Stimulated activated naive CD8-positive, alpha-beta T cell treated with anti-CD3 and anti-CD28 coated beads, Interleukin-15, Interleukin-2, amounts not matched to agents 100 ng/mL and 50 ng/mL, for 24 hours (primary cell): ENCODE results near the gene CYP2D6.
A peak's percentile ranks its signal among the peaks of the same experiment; 100 is the strongest.
"Not testable (repeated sequence)": the region's sequence is repeated elsewhere in the genome, so short reads cannot be mapped to it uniquely, and the experiment has no call there.

ENCODE experiments used
- H3K27ac Mint-ChIP-seq: one replicate; pipeline ENCODE4 v1.8.0; 2021; ENCODE audit warnings: mild to moderate bottlenecking, mixed read lengths
- H3K27me3 Mint-ChIP-seq: one replicate; pipeline ENCODE4 v1.8.0; 2021; ENCODE audit warnings: mixed read lengths
- H3K36me3 Mint-ChIP-seq: one replicate; pipeline ENCODE4 v1.8.0; 2021; ENCODE audit warnings: low read depth, mixed read lengths
- H3K4me1 Mint-ChIP-seq: one replicate; pipeline ENCODE4 v1.8.0; 2021; ENCODE audit warnings: low read depth, mixed read lengths
- H3K4me3 Mint-ChIP-seq: one replicate; pipeline ENCODE4 v1.8.0; 2021; ENCODE audit warnings: mild to moderate bottlenecking, mixed read lengths
- H3K9me3 Mint-ChIP-seq: one replicate; pipeline ENCODE4 v1.8.0; 2021; ENCODE audit warnings: mixed read lengths

The CYP2D6 gene

DNA sequence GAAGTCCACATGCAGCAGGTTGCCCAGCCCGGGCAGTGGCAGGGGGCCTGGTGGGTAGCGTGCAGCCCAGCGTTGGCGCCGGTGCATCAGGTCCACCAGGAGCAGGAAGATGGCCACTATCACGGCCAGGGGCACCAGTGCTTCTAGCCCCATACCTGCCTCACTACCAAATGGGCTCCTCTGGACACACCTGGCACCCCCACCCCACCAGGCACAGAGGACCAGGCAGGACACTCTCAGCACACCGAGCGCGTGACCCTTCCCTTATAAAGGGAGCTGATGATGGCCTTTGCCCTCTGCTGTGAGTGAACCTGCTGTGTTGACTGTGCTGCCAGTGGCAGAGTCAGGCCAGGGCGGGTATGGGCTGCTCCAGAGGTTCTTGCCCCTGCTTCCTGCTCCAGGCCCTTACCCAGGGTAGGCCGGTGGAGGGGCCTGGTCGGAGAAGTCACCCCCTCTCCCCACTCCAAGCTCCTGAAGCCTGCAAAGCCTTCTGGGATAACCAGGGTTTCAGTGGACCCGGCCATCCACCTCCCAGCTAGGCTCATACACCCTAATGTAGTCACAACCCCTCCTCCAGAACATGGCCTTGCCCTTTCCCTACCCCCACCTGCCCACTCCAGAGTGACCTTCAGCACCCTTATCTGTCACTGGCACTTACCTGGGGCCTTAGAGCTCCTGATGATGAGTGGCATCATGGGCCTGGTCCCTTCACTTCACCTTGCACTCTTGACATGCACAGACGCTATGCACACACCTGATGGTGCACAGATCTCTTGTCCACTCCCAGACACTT is at the start of gene CYP2D6:
Gene CYP2D6 (minus strand): TSS at position 172 of the 793 bp plus-strand sequence. CDS start 19 bp downstream, at position 153.
- H3K27ac Mint-ChIP-seq, H3K4me1 Mint-ChIP-seq: not testable (repeated sequence)

DNA sequence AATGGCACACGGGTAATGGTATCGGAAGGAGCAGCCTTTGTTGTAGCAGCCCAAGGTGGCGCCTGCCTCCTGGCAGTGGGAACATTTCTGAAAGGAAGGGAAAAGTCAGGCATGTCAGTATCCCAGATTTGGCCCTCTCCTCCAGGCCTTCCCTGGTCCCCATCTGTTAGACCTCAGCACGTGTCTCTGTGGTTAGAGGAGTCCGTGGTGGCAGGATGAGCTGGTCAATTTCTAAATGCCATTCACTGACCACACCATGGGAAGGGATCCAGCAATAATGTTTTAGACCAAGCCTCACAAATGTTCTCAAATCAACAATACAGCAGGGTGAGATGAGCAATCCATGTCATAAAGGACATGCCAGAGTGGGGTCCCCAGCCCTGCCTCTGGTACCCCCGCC is 49.0 kb upstream of the CYP2D6 start:
- Mint-ChIP-seq H3K4me1 (peaks cover 64% of the 10 kb centered on the region), H3K36me3 (peaks cover 19% of the 10 kb centered on the region), H3K9me3 (no peaks in the 10 kb centered on the region), H3K27ac (no peak overlapping the region), H3K27me3 (no peaks in the 10 kb centered on the region), H3K4me3 (no peak overlapping the region)

More for the DNA sequence above, at the start of gene CYP2D6:
- H3K9me3 Mint-ChIP-seq, H3K4me3 Mint-ChIP-seq, H3K36me3 Mint-ChIP-seq, H3K27me3 Mint-ChIP-seq: not testable (repeated sequence)

DNA sequence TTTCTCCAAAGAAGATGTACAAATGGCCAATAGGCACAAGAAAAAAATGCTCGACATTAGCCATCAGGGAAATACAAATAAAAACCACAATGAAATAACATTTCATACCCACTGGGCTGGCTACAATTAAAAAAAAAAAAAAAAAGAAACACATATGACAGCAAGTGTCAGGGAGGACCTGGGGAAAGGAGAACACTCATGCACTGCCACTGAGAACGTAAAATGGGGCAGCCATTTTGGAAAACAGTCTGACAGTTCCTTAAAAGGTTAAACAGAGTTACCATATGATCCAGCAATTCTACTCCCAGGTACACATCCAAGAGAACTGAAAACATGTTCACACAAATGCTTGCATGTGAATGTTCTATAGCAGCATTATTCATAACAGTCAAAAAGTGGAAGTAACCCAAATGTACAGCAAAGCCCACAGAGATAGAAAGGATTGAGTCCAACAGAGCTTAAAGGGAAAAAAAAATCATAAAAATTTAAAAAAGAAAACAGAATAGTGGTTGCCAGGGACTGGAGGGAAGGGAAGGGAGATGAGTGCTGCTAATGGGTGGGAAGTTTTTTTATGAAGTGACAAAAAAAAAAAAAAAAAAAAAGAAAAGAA is 48.4 kb upstream of the CYP2D6 start:
- no peak overlapping the region for H3K4me3 Mint-ChIP-seq
- no peak overlapping the region for H3K27ac Mint-ChIP-seq
- H3K9me3 Mint-ChIP-seq: no peaks in the 10 kb centered on the region
- peaks cover 19% of the 10 kb centered on the region for H3K36me3 Mint-ChIP-seq
- peaks cover 62% of the 10 kb centered on the region for H3K4me1 Mint-ChIP-seq
- no peaks in the 10 kb centered on the region for H3K27me3 Mint-ChIP-seq

DNA sequence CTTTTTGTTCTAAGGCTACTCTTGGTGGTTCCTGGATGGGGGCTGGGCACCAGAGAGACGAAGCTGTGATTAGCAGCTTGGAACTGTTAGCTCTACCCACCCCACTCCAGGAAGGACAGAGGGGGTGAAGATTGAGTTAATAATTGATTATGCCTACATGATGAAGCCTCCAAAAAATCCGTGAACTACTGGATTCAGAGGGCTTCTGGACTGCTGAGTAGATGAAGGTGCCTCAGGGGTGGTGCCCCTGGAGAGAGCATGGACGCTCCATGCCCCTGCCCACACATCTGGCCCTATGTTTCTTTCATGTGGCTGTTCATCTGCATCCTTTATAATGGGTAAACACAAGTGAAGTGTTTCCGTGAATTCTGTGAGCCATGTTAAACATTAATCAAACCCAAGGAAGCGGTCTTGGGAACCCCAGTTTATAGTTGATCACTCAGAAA is 47.3 kb upstream of the CYP2D6 start:
- Mint-ChIP-seq H3K4me3 (no peak overlapping the region), H3K4me1 (peaks cover 56% of the 10 kb centered on the region), H3K9me3 (no peaks in the 10 kb centered on the region), H3K27ac (peak overlapping the region; percentile 46), H3K27me3 (no peaks in the 10 kb centered on the region), H3K36me3 (peaks cover 19% of the 10 kb centered on the region)

DNA sequence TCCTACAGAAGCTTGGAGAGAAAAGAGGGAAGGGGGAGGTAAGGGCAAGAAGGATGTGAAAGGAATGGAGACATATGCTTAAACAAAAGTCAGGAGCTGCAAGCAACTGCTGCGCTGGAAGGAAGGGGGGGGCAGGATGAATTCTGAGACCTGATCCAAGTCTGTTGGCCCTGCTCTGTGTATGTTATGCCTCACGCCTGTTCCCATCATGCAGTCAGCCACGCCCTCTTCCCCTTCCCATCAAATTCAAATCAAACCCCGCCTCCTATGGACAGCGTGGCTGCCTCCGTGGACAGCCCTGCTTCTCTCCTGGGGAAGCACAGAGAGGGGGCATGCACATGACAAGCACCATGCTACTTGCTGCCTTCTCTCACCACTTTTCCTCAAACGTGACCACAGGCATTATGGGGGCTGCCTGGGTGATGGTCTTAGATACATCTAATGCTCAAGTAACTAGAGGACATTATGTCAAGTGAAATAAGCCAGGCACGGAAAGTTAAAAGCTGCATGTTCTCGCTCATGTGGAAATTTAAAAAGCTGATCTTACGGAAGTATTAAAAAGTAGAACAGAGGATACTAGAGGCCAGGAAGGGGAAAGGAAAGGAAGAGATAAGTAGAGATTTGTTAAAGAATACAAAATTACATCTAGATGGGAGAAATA is 45.8 kb upstream of the CYP2D6 start:
- Mint-ChIP-seq H3K4me3 (no peak overlapping the region), H3K27me3 (no peaks in the 10 kb centered on the region), H3K4me1 (peaks cover 56% of the 10 kb centered on the region), H3K9me3 (no peaks in the 10 kb centered on the region), H3K27ac (no peak overlapping the region), H3K36me3 (peaks cover 19% of the 10 kb centered on the region)

DNA sequence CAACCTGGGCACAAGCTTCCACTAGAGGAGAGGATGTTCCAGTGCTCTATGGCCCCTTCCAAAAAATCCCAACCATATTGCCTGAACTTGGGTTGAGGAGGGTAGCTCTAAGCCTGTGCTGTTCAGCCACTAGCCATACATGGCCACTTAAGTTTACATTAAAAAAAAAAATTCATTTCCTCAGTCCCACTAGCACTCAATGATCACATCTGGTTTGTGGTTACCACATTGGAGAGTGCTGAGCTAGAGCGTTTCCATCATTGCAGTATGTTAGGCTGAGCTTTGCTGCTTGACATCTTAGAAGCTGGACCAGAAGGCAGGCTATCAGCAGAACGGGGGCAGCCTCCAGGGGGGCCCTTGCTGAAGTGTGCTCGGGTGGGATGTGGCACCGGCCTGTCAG is 43.5 kb upstream of the CYP2D6 start:
- H3K27me3 Mint-ChIP-seq: no peaks in the 10 kb centered on the region
- H3K36me3 Mint-ChIP-seq: peaks cover 19% of the 10 kb centered on the region
- H3K27ac Mint-ChIP-seq: no peak overlapping the region
- H3K4me1 Mint-ChIP-seq: peaks cover 38% of the 10 kb centered on the region
- H3K4me3 Mint-ChIP-seq: no peak overlapping the region
- no peaks in the 10 kb centered on the region for H3K9me3 Mint-ChIP-seq

DNA sequence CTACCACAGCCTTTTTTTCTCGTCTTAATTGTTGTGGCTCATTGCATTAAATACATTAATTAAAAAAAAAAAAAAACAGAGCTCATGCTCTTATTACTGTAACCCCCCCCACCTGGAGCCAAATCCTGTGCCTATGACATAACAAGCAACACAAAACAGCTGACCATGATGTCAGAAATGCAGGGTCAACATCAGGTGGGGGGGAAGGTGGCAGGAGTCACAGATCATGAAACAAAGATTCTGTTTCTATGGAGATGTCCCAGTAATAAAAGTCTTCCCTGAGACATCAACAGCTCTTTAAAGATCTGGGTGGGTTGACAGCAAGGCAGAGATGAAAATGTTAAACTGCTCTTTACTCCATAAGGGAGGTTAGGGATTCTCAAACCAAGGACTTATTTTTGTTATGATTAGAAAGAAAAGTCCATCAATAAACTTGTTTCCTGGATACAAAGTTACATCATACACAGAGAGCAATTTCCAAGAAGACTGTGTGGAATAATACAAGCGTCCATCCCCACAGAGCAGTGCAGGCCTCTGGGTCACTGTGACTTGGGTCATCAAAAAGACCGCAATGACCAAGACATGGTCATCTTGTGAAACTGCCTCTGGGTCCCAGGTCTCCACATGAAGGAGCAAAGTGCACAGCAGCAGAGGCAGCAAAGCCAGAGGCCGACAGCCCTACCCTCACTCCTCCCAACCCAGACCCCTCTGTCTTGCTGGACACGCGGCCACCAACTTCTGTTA is 42.7 kb upstream of the CYP2D6 start:
- Mint-ChIP-seq H3K9me3 (no peaks in the 10 kb centered on the region), H3K27me3 (no peaks in the 10 kb centered on the region), H3K4me3 (no peak overlapping the region), H3K4me1 (peaks cover 32% of the 10 kb centered on the region), H3K36me3 (peaks cover 25% of the 10 kb centered on the region), H3K27ac (no peak overlapping the region)

DNA sequence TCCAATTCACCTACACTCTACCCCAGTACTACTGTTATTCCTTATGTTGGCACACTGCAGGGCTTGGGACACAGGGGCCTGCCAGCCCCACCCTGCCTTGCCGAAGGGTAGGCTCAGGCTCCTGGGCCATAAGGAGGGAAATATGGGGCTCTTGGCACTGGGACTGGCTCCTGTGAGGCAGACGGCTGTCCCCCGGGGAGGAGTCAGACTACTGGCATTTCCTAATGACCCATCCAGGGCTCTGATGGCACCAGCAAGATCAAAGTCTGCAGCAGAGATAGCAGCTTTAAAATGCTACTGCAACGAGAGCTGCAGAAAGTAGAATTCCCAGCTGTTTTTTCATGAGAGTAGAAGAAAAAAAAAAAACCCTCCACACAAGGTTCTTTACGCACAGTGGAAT is 42.2 kb upstream of the CYP2D6 start:
- Mint-ChIP-seq H3K27ac (no peak overlapping the region), H3K27me3 (no peaks in the 10 kb centered on the region), H3K4me1 (peaks cover 26% of the 10 kb centered on the region), H3K36me3 (peaks cover 26% of the 10 kb centered on the region), H3K4me3 (no peak overlapping the region), H3K9me3 (no peaks in the 10 kb centered on the region)

DNA sequence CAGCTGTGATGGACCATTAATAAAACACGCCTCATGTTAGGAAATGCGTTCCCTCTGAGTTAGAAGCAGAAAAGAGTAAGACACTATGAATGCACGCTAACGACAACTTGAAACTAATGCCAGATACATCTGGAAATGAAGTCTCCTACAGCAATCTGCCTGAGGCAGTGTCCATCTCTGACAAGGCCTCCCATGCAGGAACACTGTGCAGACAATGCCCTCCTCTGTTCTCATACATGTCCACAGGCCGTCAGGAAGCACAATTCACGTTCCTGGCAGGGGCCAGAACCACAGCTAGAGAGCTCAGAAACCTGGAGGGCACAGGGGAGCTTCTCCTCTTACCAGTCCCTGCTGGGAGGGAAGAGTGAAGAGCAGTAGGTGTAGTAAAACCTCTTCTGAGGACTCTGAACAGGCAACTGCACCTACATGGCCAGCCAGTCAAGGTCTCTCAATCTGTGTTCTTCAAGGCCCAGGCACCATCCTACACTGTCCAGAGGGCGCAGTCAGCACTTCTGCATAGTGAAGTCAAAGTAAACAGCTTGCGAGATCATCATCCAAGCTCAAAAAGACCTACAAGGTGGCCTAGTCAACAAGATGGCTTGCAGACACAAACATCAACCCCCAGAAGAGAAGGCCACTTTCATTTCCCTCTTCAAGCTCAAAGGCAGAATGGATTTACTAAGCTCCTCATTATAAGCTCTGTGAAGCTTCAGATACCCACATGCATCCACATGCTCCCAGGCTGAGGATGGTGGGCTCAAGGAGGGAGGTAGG is 41.5 kb upstream of the CYP2D6 start:
- H3K4me1 Mint-ChIP-seq: peaks cover 20% of the 10 kb centered on the region
- H3K27me3 Mint-ChIP-seq: no peaks in the 10 kb centered on the region
- no peaks in the 10 kb centered on the region for H3K9me3 Mint-ChIP-seq
- H3K4me3 Mint-ChIP-seq: no peak overlapping the region
- H3K36me3 Mint-ChIP-seq: peaks cover 21% of the 10 kb centered on the region
- no peak overlapping the region for H3K27ac Mint-ChIP-seq

DNA sequence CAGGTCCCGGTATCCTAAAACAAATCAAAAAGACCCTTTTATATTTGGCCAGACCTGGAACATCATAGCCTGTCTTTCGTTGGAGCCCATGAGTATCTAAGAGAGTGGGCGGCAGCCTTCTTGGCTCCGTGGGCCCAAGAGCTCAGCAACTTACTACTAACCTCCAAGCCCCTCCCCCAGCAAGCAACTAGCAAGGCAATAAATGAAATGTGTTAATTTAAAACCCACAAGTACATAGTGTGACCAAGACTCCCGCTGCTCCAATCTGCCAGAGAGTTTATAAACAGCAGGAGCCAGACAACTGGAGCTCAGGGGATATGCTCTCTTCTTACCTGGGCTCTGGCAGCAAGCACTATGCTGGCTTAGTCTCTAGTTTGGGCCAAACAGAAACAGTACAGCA is 40.8 kb upstream of the CYP2D6 start:
- H3K4me3 Mint-ChIP-seq: no peak overlapping the region
- peak overlapping the region; percentile 9 for H3K27ac Mint-ChIP-seq
- no peaks in the 10 kb centered on the region for H3K9me3 Mint-ChIP-seq
- peaks cover 19% of the 10 kb centered on the region for H3K4me1 Mint-ChIP-seq
- H3K27me3 Mint-ChIP-seq: no peaks in the 10 kb centered on the region
- H3K36me3 Mint-ChIP-seq: peaks cover 22% of the 10 kb centered on the region

DNA sequence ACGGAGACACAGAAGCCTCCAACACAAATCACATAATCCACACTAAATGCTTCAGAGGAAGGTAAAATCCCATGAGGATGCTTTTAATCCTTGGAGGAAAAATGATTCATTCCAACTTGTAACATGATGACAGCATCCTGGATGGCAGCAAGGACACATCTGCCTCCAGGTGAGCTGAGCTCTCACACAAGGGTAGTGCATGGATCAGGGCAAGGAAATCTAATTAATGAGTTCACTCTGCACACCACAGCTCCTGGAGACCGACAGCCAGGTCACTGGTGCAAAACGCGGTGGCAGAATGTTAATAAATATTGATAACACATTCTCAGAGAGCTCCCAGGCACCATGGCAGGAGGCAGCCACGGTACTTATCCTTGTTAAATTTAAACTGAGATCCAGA is 40.3 kb upstream of the CYP2D6 start:
- Mint-ChIP-seq H3K9me3 (no peaks in the 10 kb centered on the region), H3K27ac (peak overlapping the region; percentile 9), H3K4me3 (no peak overlapping the region), H3K4me1 (peaks cover 19% of the 10 kb centered on the region), H3K27me3 (no peaks in the 10 kb centered on the region), H3K36me3 (peaks cover 21% of the 10 kb centered on the region)

DNA sequence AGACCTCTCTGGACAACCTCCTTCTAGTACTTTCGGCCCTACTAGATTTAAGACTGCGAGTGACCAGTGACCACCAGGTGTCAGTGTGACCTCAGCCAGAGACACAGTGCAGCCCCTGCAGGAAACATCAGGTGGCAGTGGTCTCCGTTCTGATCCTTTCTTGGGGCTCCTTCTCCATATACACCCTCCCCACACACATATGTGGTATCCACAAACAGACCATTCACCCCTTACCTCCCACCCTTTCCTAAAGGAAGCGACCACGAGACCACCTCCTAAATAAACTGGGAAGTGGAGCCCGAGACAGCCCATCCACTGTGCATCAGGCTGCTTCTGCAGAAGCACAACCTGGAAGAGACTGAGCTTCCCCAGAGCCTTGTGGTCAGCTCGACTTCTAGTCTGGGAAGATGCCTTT is 38.5 kb upstream of the CYP2D6 start:
- Mint-ChIP-seq H3K9me3 (no peaks in the 10 kb centered on the region), H3K27ac (no peak overlapping the region), H3K4me3 (no peak overlapping the region)

DNA sequence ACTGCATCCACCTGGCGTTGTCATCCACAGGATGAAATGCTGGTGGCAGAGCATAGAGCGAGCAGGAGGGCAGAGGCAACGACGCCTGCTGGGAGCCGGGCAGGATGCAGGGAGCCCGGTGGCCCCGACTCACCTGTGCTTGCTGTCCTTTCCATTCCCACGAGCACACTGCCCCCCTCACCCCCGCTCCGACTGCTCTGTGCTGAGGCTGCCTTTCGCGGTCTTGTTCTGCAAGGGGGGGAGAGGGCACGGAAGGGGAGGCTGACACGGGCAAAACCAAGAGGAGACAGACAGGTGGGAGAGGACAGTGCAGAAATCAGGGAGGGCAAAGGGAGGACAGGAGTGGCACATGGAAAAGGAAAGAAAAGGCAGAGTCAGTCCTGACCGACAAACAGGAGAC is 37.9 kb upstream of the CYP2D6 start:
- Mint-ChIP-seq H3K27me3 (no peaks in the 10 kb centered on the region), H3K4me3 (no peak overlapping the region), H3K27ac (no peak overlapping the region), H3K4me1 (peaks cover 13% of the 10 kb centered on the region), H3K36me3 (peaks cover 26% of the 10 kb centered on the region), H3K9me3 (no peaks in the 10 kb centered on the region)

More for the DNA sequence above, 38.5 kb upstream of the CYP2D6 start:
- H3K36me3 Mint-ChIP-seq: peaks cover 26% of the 10 kb centered on the region
- H3K4me1 Mint-ChIP-seq: peaks cover 16% of the 10 kb centered on the region
- H3K27me3 Mint-ChIP-seq: no peaks in the 10 kb centered on the region

DNA sequence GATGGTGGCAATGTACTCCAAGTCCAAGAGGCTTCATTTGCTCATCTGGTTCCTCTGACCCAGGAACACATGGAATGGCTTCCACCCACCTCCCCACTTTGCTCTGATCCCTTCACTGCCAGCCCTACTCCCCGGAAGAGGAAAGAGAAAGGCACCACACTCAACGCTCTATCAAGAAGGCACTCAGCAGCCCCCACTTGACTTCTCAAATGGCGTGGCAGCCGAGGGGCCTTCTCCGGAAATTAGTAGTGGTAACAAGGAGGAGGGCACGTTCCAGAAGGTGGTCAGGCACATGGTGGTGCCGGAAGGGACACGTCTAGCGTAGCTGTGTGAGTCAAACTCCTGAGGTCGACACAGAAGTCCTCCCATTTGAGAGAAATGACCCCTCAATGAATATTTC is 36.5 kb upstream of the CYP2D6 start:
- Mint-ChIP-seq H3K9me3 (no peaks in the 10 kb centered on the region), H3K36me3 (peaks cover 26% of the 10 kb centered on the region), H3K4me3 (no peak overlapping the region), H3K27me3 (no peaks in the 10 kb centered on the region), H3K4me1 (peaks cover 3% of the 10 kb centered on the region), H3K27ac (no peak overlapping the region)
